LNCaP clone FGC (cell line): ENCODE measurements around the gene CDC42EP4.

Experiments used
- DNase-seq: peaks from one replicate; pipeline ENCODE4 v3.0.0-alpha.2; 2011; ENCODE audit warnings: low read depth
- H3K4me3 ChIP-seq: 2 replicates; pipeline ENCODE4 v1.5.1; 2011; ENCODE audit warnings: mild to moderate bottlenecking, low read depth, low read length, control low read depth
- CTCF ChIP-seq: IDR thresholded peaks from 2 replicates; pipeline ENCODE4 v1.5.1; 2012; ENCODE audit warnings: mild to moderate bottlenecking; ENCODE audit not compliant: control insufficient read depth, insufficient read depth; ENCODE audit errors: extremely low read depth

CDC42EP4 gene

GRCh38 chr17:73234736-73235135 lies 77.1 kb downstream of the CDC42EP4 start:
- H3K4me3 ChIP-seq: no peak overlapping the region
- DNase-seq: no peak
- no peak for TF ChIP-seq CTCF
